ENCODE results near the gene CYSTM1.

- no peak for TF ChIP-seq CTCF (IDR thresholded peaks at IDR 0.05 in 4 of 5, conservative IDR thresholded peaks at IDR 0.05 in 1 of 5)
- TF ChIP-seq POLR2A (IDR thresholded peaks at IDR 0.05): no peak
Observed at GRCh38 chr5:140178482-140179116, 3.6 kb downstream of the CYSTM1 start.
